Transverse colon (tissue), 4 donors: ENCODE results near the gene DBH. TPM values are rescaled to one million over a fixed set of nuclear protein-coding genes. Genes with fewer than 3 reads are reported as not detected.
A peak's percentile ranks its signal among the peaks of the same experiment; 100 is the strongest.

Experiments
- DNase-seq: peaks from one replicate; pipeline ENCODE4 v3.0.0-alpha.2; 2019
- H3K27ac ChIP-seq, 4 donors: fragments of 200-600 bp; sonication (generic); 2 replicates each; pipeline ENCODE4 v1.5.1; 2016 to 2018; ENCODE audit warnings: inconsistent platforms in 4 of 4
- H3K27me3 ChIP-seq: fragments of 200-600 bp; sonication (generic); 2 replicates; pipeline ENCODE4 v1.5.1; 2017; ENCODE audit warnings: inconsistent platforms
- H3K36me3 ChIP-seq, 4 donors: fragments of 200-600 bp; sonication (generic); 2 replicates each; pipeline ENCODE4 v1.5.1; 2017 to 2019; ENCODE audit warnings: inconsistent platforms in 4 of 4
- H3K4me1 ChIP-seq, 4 donors: fragments of 200-600 bp; sonication (generic); 2 replicates each; pipeline ENCODE4 v1.5.1; 2017 to 2020; ENCODE audit warnings: inconsistent platforms in 4 of 4
- H3K4me3 ChIP-seq, 4 donors: fragments of 200-600 bp; sonication (generic); 1 replicate in 1 of 4; 2 replicates in 3 of 4; pipeline versions ENCODE4 v1.5.1 to v1.6.1; 2017 to 2019; ENCODE audit warnings: inconsistent platforms in 4 of 4
- H3K9me3 ChIP-seq, 2 donors: fragments of 200-600 bp; sonication (generic); 2 replicates each; pipeline ENCODE4 v1.5.1; 2017 to 2019; ENCODE audit warnings: inconsistent platforms in 2 of 2
- CTCF ChIP-seq, 5 experiments: fragments of 200-600 bp in 3 of 5; fragments of 450-650 bp in 2 of 5; sonication (generic) in 3 of 5; IDR thresholded peaks; 1 replicate in 2 of 5; 2 replicates in 3 of 5; pipeline ENCODE4 v1.5.1; 2016 to 2017; ENCODE audit warnings: antibody characterized with exemption in 5 of 5, inconsistent platforms in 3 of 5, mild to moderate bottlenecking in 2 of 5, moderate library complexity in 1 of 5
- EP300 ChIP-seq: sonication (generic); formaldehyde crosslinking; IDR thresholded peaks from one replicate; pipeline ENCODE4 v1.6.1; 2017; ENCODE audit warnings: antibody characterized with exemption, low read depth
- POLR2A ChIP-seq: fragments of 450-650 bp; IDR thresholded peaks from one replicate; pipeline ENCODE4 v1.6.1; 2016; ENCODE audit warnings: antibody characterized with exemption, mild to moderate bottlenecking, moderate library complexity
- POLR2AphosphoS5 ChIP-seq, 3 donors: sonication (generic); formaldehyde crosslinking; IDR thresholded peaks; one replicate each; pipeline ENCODE4 v1.6.1; 2016; ENCODE audit warnings: antibody characterized with exemption in 3 of 3
- WGBS, 2 donors: methylation state at CpG; one replicate each; pipeline ENCODE4 v1.1.5; 2018; ENCODE audit warnings: low coverage in 1 of 2; 5-methylcytosine and 5-hydroxymethylcytosine counted together
- in situ Hi-C, 4 donors: fragments of 200-750 bp; cut with MboI; loops; one replicate each; pipeline versions ENCODE4 v1.15.0 to v1.15.1; 2017; ENCODE audit warnings: low sequenced_read_pairs in 3 of 4, low pct_ligation_motif_present in 1 of 4, low pct_unique_long_range_greater_than_20kb in 1 of 4
- intact Hi-C: fragments of 100-400 bp; cut with DNase I; formaldehyde crosslinking; loops from one replicate; pipeline ENCODE4 v1.15.1; 2023; ENCODE audit warnings: low total_unique reads
- total RNA-seq, 4 donors: library from RNA; depleted of rRNA; stranded (reverse); fragments of >200 nt; gene quantifications; one replicate each; pipeline ENCODE4 v1.1.0, GENCODE V29; 2016

DBH gene
- total RNA-seq, 4 donors from 2014 or later: not detected

- Histone ChIP-seq H3K27me3 (no peaks in the 10 kb centered on the region), H3K4me1 (no peaks in the 10 kb centered on the region), H3K4me3 (no peak overlapping the region), H3K27ac (no peak overlapping the region), H3K9me3 (no peaks in the 10 kb centered on the region), H3K36me3 (no peaks in the 10 kb centered on the region)
- no peak for DNase-seq
- TF ChIP-seq POLR2A (no peak), EP300 (no peak), CTCF (IDR thresholded peaks at IDR 0.05) (no peak), POLR2AphosphoS5 (IDR thresholded peaks at IDR 0.05) (no peak)
- WGBS, 2 donors: 78% methylated on average over 12 of the region's 12 CpGs; no CpG with 5 or more reads in 1 of the 2 donors
- intact Hi-C loops: no loop called here
- in situ Hi-C loops: no loop called here
Observed at GRCh38 chr9:133696071-133696472, 59.9 kb downstream of the DBH start.

DNA sequence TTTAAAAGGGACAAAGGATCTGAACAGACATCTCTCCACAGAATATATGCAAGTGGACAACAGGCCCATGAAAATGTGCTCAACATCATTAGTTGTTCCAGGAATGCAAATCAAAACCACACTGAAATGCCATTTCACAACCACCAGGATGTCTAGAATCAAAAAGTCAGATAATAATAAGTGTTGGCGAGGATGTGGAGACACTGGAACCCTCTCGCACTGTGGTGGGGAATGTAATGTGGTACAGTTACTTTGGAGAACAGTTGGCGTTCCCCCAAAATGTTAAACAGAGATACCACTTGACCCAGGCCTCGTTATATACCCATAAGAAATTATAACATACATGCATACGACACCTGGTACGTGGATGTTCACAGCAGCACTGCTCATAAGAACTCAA is 63.4 kb downstream of the DBH start:
- no peaks in the 10 kb centered on the region for H3K36me3 ChIP-seq
- intact Hi-C loops (no loop called here), in situ Hi-C loops (no loop called here)
- H3K27ac ChIP-seq: no peak overlapping the region
- TF ChIP-seq CTCF (IDR thresholded peaks at IDR 0.05) (no peak), EP300 (no peak), POLR2AphosphoS5 (IDR thresholded peaks at IDR 0.05) (no peak), POLR2A (no peak)
- no peak overlapping the region for H3K4me3 ChIP-seq
- WGBS, 2 donors: 94 to 100% methylated on average over 2 to 6 of the region's 6 CpGs
- H3K27me3 ChIP-seq: peaks cover 6% of the 10 kb centered on the region
- DNase-seq: no peak
- peaks cover 0 to 10% (median 6%) of the 10 kb centered on the region in 4 donors for H3K4me1 ChIP-seq
- H3K9me3 ChIP-seq: no peaks in the 10 kb centered on the region

DNA sequence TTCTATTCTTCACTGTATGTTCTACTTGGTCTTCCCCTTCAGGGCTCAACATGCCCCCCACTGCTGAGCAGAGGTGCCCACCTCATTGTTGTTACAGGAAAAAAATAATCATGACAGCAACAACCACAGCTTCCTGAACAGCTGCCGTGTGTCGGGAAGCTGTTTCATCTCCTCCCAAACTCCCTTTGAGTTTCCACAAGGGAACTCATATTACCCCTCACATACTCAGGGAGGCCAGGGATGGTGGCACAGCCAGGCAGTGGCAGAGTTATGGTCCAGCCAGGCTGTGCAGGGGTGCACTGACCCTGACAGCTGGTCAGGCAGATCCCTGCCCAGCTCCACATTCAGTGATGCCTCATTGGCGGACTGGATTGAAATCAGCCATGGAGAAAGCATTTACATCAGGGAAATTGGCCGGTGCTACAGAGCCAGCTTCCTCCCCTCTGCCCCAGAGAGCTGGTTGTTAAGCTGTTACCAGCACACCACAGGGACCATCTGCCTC is 64.7 kb downstream of the DBH start:
- Histone ChIP-seq H3K27me3 (peaks cover 6% of the 10 kb centered on the region), H3K4me3 (no peak overlapping the region), H3K9me3 (no peaks in the 10 kb centered on the region), H3K4me1 (peaks cover 0 to 10% (median 6%) of the 10 kb centered on the region in 4 donors), H3K36me3 (no peaks in the 10 kb centered on the region), H3K27ac (peak overlapping the region in 1 of 4 donors; percentile 17)
- 70% methylated on average over 4 of the region's 4 CpGs; no CpG with 5 or more reads in 1 of the 2 donors for WGBS, 2 donors
- in situ Hi-C loops: loop anchor here in 1 of 4 donors (25.0 kb wide), 1 partner anchor 164 kb away; the partner anchor contains the start of gene ADAMTSL2
- no peak for DNase-seq
- intact Hi-C loops: no loop called here
- TF ChIP-seq CTCF (IDR thresholded peaks at IDR 0.05) (no peak), POLR2AphosphoS5 (IDR thresholded peaks at IDR 0.05) (no peak), EP300 (no peak), POLR2A (no peak)

- H3K4me1 ChIP-seq: peaks cover 0 to 10% (median 6%) of the 10 kb centered on the region in 4 donors
- H3K27me3 ChIP-seq: peaks cover 6% of the 10 kb centered on the region
- H3K4me3 ChIP-seq: no peak overlapping the region
- TF ChIP-seq CTCF (IDR thresholded peaks at IDR 0.05): no peak
- no peak for TF ChIP-seq POLR2AphosphoS5 (IDR thresholded peaks at IDR 0.05)
- no peak for TF ChIP-seq POLR2A
- no peak for TF ChIP-seq EP300
- WGBS, 2 donors: 79% methylated on average over 31 of the region's 33 CpGs; no CpG with 5 or more reads in 1 of the 2 donors
- no peak for DNase-seq
- in situ Hi-C loops (loop anchor here in 1 of 4 donors (25.0 kb wide), 1 partner anchor 164 kb away; the partner anchor contains the start of gene ADAMTSL2), intact Hi-C loops (no loop called here)
- H3K9me3 ChIP-seq: no peaks in the 10 kb centered on the region
- H3K36me3 ChIP-seq: no peaks in the 10 kb centered on the region
- peak overlapping the region in 2 of 4 donors; percentile 17 to 29 for H3K27ac ChIP-seq
Observed at GRCh38 chr9:133701321-133701980, 65.3 kb downstream of the DBH start.
